ENCODE measurements around the gene NDST3. TPM values are rescaled to one million over a fixed set of nuclear protein-coding genes. Genes with fewer than 3 reads are reported as not detected.

The NDST3 gene
- polyA plus RNA-seq, 1 donor (not counting 4 experiments of a cell fraction or from before 2014, with no cell fraction given), result not detected

DNA sequence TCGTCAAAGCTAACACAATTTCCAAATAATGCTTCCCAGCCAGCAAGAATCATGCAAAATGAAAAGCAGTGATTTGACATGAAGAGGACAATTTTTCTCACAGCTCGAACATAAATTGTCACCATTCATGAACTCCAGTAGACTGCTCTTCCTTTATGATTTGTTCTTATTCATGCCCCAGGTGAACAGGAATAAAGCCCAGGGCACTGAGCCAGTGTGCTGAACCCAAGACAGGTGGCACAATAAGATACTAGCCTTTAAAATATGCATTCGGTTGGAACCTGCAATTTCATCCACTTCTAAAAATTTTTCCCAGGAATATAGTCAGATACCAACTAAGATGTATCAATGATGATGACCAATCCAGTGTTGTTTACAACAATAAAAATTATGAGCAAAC lies 178.8 kb downstream of the NDST3 start:
- Histone ChIP-seq H3K27me3 (ENCODE audit: control insufficient read depth, extremely low read depth, insufficient read depth, low read length) (no peaks in the 10 kb centered on the region), H3K9me1 (ENCODE audit: control insufficient read depth, extremely low read depth, insufficient read depth, low read length) (no peaks in the 10 kb centered on the region), H3K27ac (ENCODE audit: control insufficient read depth, insufficient read depth, low read length) (no peak overlapping the region), H2AFZ (ENCODE audit: control insufficient read depth, low read length) (no peak overlapping the region), H3K4me1 (ENCODE audit: control insufficient read depth, extremely low read depth, insufficient read depth, low read length) (no peaks in the 10 kb centered on the region), H3K9ac (ENCODE audit: control insufficient read depth, extremely low read depth, insufficient read depth, low read length) (no peak overlapping the region), H3K79me2 (ENCODE audit: control insufficient read depth, insufficient read depth, low read length) (no peaks in the 10 kb centered on the region), H3K36me3 (ENCODE audit: control insufficient read depth in 2 of 2, extremely low read depth in 1 of 2, insufficient read depth in 2 of 2, low read length in 2 of 2) (no peaks in the 10 kb centered on the region), H3K9me3 (ENCODE audit: control insufficient read depth, low read depth, low read length) (no peaks in the 10 kb centered on the region), H3K4me2 (ENCODE audit: control insufficient read depth, extremely low read depth, insufficient read depth, low read depth, low read length) (no peak overlapping the region), H4K20me1 (ENCODE audit: control insufficient read depth, extremely low read depth, insufficient read depth, low read length) (no peaks in the 10 kb centered on the region), H3K4me3 (ENCODE audit: control insufficient read depth in 2 of 3, extremely low read depth in 1 of 3, insufficient read depth in 2 of 3, low read depth in 1 of 3, low read length in 3 of 3) (no peak overlapping the region)
- no peak for FAIRE-seq
- no peak for DNase-seq (ENCODE audit: low read depth, low spot score)
- no peak for TF ChIP-seq EZH2 (IDR thresholded peaks at IDR 0.05; ENCODE audit: low read length)
- TF ChIP-seq, protein P1, sequence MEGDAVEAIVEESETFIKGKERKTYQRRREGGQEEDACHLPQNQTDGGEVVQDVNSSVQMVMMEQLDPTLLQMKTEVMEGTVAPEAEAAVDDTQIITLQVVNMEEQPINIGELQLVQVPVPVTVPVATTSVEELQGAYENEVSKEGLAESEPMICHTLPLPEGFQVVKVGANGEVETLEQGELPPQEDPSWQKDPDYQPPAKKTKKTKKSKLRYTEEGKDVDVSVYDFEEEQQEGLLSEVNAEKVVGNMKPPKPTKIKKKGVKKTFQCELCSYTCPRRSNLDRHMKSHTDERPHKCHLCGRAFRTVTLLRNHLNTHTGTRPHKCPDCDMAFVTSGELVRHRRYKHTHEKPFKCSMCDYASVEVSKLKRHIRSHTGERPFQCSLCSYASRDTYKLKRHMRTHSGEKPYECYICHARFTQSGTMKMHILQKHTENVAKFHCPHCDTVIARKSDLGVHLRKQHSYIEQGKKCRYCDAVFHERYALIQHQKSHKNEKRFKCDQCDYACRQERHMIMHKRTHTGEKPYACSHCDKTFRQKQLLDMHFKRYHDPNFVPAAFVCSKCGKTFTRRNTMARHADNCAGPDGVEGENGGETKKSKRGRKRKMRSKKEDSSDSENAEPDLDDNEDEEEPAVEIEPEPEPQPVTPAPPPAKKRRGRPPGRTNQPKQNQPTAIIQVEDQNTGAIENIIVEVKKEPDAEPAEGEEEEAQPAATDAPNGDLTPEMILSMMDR (optimal IDR thresholded peaks at IDR 0.05 in 1 of 3, IDR thresholded peaks at IDR 0.05 in 1 of 3, conservative IDR thresholded peaks at IDR 0.05 in 1 of 3; ENCODE audit: extremely low read depth in 1 of 3, insufficient read depth in 2 of 3, low read length in 3 of 3), result no peak
- dilution Hi-C loops (cut with MboI; ENCODE audit: extremely low pct_ligation_motif_present, low sequenced_read_pairs), result no loop called here

DNA sequence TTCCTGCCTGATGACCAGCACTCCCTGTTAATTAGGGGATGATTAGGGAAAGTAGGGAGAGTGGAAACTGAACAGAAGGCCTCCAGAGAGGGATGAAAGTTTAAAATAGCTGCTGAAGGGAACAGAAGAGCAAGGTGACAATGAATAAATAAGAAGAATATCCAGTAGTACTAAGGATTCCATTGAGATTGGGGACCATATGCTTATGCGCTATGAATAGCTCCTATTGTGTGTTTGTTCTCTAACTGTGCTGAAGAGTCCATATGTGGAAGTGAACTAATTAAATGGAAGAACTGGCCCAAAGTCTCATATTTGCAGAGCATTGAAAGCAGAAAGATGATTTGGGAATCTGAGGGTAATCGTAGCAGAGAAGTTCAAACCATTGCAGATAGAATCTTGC lies 181.5 kb downstream of the NDST3 start:
- no peak overlapping the region for H2AFZ ChIP-seq (ENCODE audit: control insufficient read depth, low read length)
- H3K9ac ChIP-seq (ENCODE audit: control insufficient read depth, extremely low read depth, insufficient read depth, low read length), result no peak overlapping the region
- TF ChIP-seq, protein P1 (optimal IDR thresholded peaks at IDR 0.05 in 1 of 3, IDR thresholded peaks at IDR 0.05 in 1 of 3, conservative IDR thresholded peaks at IDR 0.05 in 1 of 3; ENCODE audit: extremely low read depth in 1 of 3, insufficient read depth in 2 of 3, low read length in 3 of 3), result no peak
- no peak for DNase-seq (ENCODE audit: low read depth, low spot score)
- FAIRE-seq, result no peak
- no peaks in the 10 kb centered on the region for H3K36me3 ChIP-seq (ENCODE audit: control insufficient read depth in 2 of 2, extremely low read depth in 1 of 2, insufficient read depth in 2 of 2, low read length in 2 of 2)
- no peaks in the 10 kb centered on the region for H3K9me3 ChIP-seq (ENCODE audit: control insufficient read depth, low read depth, low read length)
- H3K79me2 ChIP-seq (ENCODE audit: control insufficient read depth, insufficient read depth, low read length), result no peaks in the 10 kb centered on the region
- no peak overlapping the region for H3K4me2 ChIP-seq (ENCODE audit: control insufficient read depth, extremely low read depth, insufficient read depth, low read depth, low read length)
- H3K27ac ChIP-seq (ENCODE audit: control insufficient read depth, insufficient read depth, low read length), result no peak overlapping the region
- H3K4me3 ChIP-seq (ENCODE audit: control insufficient read depth in 2 of 3, extremely low read depth in 1 of 3, insufficient read depth in 2 of 3, low read depth in 1 of 3, low read length in 3 of 3), result no peak overlapping the region
- dilution Hi-C loops (cut with MboI; ENCODE audit: extremely low pct_ligation_motif_present, low sequenced_read_pairs), result no loop called here
- H3K4me1 ChIP-seq (ENCODE audit: control insufficient read depth, extremely low read depth, insufficient read depth, low read length), result no peaks in the 10 kb centered on the region
- no peaks in the 10 kb centered on the region for H3K9me1 ChIP-seq (ENCODE audit: control insufficient read depth, extremely low read depth, insufficient read depth, low read length)
- no peaks in the 10 kb centered on the region for H4K20me1 ChIP-seq (ENCODE audit: control insufficient read depth, extremely low read depth, insufficient read depth, low read length)
- no peaks in the 10 kb centered on the region for H3K27me3 ChIP-seq (ENCODE audit: control insufficient read depth, extremely low read depth, insufficient read depth, low read length)
